Left ventricle myocardium inferior (tissue), 1 donor: ENCODE results near the gene RNU1-4. TPM values are rescaled to one million over a fixed set of nuclear protein-coding genes. Genes with fewer than 3 reads are reported as not detected.
"Not testable (repeated sequence)": the region's sequence is repeated elsewhere in the genome, so short reads cannot be mapped to it uniquely, and the experiment has no call there.

Experiments
- DNase-seq: peaks from one replicate; pipeline ENCODE4 v3.0.0-alpha.2; 2020
- H3K27ac ChIP-seq: fragments of 200-600 bp; replicated peaks from 2 replicates; pipeline ENCODE4 v1.8.0; 2021
- H3K27me3 ChIP-seq: fragments of 200-600 bp; 2 replicates; pipeline ENCODE4 v1.8.0; 2021; ENCODE audit warnings: low read depth
- H3K36me3 ChIP-seq: fragments of 200-600 bp; 2 replicates; pipeline ENCODE4 v1.8.0; 2021
- H3K4me1 ChIP-seq: fragments of 200-600 bp; 2 replicates; pipeline ENCODE4 v1.8.0; 2021
- H3K4me3 ChIP-seq: fragments of 200-600 bp; 2 replicates; pipeline ENCODE4 v1.8.0; 2021; ENCODE audit warnings: mild to moderate bottlenecking, moderate library complexity
- H3K9me3 ChIP-seq: fragments of 200-600 bp; replicated peaks from 2 replicates; pipeline ENCODE4 v1.8.0; 2021
- intact Hi-C: fragments of 100-400 bp; cut with micrococcal nuclease; formaldehyde crosslinking; loops from one replicate; pipeline ENCODE4 v1.11.0; 2022
- total RNA-seq: library from RNA; stranded (reverse); fragmentation: NEBNext Ultra II Directional; extraction: Animal tissue kit (Norgen Biotek cat#: 25700); gene quantifications from one replicate; pipeline ENCODE4 v1.2.1, GENCODE V29; 2021
- TF ChIP-seq, protein P1 (sequence below): fragments of 200-600 bp; IDR thresholded peaks from 2 replicates; pipeline ENCODE4 v1.8.0; 2021; ENCODE audit warnings: antibody characterized with exemption, mild to moderate bottlenecking, borderline replicate concordance
- donor health status: DM: no; HTN: yes; CAD: no; lungs with severe emphysema.

The RNU1-4 gene
- total RNA-seq, 1 donor from 2014 or later, result 6,072 TPM

DNA sequence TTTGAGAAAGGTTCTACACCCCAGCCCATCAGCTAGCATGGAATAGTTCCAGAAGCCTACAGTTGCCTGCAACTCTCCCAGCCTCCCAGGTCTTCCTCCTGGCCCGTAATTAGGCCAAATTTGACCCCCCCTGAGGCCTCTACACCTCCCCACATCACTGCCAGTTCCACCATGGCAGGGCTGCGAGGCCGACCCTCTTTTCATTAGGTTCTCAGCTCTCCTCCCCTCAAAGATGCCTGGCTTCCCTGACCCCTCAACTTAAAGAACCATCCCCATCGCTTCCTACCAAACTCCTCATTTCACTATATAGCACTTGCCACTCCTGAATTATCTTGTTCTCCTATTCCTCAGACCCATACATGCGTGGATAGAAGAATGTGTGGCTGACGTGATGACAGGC is 27.3 kb upstream of the RNU1-4 start:
- DNase-seq, intact Hi-C loops, H3K9me3 ChIP-seq, H3K4me3 ChIP-seq, H3K36me3 ChIP-seq, H3K27ac ChIP-seq, H3K4me1 ChIP-seq: not testable (repeated sequence)
- peaks cover 24% of the 10 kb centered on the region for H3K27me3 ChIP-seq

DNA sequence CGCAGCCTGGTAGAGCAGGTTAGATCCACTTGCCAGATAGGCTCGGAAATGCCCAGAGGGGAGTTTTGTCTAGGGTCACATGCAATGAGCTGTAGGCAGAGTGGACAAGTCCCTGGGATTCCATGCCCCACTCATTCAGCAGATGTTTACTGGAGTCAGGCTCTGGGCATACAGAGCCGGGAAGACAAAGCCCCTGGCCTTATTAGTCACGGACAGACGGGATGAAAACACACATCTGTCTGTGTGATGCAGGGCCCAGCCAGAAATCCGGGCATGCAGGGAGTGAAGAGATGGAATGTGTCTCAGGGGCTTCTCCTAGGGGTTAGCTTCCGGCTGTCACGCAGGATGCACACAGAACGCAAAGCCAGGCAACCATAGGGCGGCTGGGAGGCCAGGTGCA is 26.8 kb upstream of the RNU1-4 start:
- H3K36me3 ChIP-seq, H3K4me1 ChIP-seq, H3K27ac ChIP-seq, intact Hi-C loops, DNase-seq, H3K4me3 ChIP-seq, H3K9me3 ChIP-seq: not testable (repeated sequence)
- peaks cover 26% of the 10 kb centered on the region for H3K27me3 ChIP-seq

DNA sequence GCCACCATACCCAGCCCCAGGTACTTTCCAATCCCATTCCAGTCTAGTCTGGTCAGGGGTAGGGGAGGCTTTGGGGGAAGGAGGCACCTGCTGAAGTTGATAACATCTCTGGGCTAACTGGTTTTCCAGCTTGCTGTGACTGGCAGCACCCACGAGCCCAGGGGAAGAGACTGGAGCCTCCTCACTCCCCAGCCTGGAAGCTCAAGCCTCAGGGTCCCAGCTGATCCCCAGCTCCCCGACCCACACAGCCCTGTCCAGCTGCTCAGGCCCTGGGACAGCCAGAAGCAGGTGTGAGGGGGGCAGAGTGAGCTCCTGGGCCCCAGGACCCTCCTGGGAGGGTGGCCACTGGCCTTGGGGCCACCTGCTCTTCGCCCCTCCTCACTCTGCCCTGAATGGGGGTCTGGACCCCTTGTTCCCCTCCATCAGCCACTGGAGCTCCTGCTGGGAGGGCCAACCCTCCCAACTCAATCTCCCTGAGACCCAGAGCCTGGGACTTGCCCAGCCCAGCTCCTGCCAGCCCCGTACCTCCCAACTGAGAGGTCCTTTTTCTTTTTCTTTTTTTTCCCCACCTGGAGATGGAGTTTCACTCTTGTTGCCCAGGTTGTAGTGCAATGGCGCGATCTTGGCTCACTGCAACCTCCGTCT is 23.5 kb upstream of the RNU1-4 start:
- intact Hi-C loops, result no loop called here

DNA sequence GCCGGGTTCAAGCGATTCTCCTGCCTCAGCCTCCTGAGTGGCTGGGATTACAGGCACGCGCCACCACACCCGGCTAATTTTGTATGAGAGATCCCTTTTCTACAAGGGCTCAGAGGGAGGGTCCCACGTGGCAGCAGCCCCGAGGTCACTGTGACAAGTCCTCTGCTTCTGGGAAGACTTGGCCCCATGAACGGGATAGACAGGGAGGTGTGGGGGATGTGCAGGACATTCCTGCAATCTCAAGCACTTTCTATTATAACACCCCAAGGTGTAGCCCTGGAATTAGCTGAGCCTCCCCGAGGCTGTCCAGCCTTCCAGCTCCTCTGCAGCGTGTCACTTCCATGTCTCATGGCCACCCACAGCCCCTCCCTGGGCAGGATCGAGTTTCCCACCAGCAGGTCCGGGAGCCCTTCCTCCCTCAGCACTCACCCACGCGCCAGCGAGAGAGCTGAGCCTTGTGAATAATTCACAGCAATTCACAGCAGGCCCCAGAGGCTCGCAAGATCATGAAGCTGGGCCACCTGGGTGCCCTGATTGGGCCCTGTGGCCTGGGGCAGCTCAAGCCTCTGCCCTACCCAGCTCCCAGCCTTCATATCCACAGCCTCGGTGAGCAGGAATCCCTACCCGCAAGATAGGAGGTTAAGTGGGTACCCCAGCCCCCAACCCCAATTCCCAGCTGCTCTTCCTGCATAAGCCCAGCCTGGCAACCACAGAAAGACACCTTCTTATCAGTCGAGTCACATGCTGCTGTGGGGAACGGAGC is 22.8 kb upstream of the RNU1-4 start:
- TF ChIP-seq, protein P1, sequence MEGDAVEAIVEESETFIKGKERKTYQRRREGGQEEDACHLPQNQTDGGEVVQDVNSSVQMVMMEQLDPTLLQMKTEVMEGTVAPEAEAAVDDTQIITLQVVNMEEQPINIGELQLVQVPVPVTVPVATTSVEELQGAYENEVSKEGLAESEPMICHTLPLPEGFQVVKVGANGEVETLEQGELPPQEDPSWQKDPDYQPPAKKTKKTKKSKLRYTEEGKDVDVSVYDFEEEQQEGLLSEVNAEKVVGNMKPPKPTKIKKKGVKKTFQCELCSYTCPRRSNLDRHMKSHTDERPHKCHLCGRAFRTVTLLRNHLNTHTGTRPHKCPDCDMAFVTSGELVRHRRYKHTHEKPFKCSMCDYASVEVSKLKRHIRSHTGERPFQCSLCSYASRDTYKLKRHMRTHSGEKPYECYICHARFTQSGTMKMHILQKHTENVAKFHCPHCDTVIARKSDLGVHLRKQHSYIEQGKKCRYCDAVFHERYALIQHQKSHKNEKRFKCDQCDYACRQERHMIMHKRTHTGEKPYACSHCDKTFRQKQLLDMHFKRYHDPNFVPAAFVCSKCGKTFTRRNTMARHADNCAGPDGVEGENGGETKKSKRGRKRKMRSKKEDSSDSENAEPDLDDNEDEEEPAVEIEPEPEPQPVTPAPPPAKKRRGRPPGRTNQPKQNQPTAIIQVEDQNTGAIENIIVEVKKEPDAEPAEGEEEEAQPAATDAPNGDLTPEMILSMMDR, result no peak
- no peaks in the 10 kb centered on the region for H3K36me3 ChIP-seq
- H3K27me3 ChIP-seq, result peaks cover 57% of the 10 kb centered on the region
- intact Hi-C loops, result no loop called here
- no peak for DNase-seq
- peaks cover 9% of the 10 kb centered on the region for H3K4me1 ChIP-seq
- H3K9me3 ChIP-seq, result no peaks in the 10 kb centered on the region
- H3K4me3 ChIP-seq, result no peak overlapping the region
- H3K27ac ChIP-seq, result no peak overlapping the region

More for the DNA sequence above, 23.5 kb upstream of the RNU1-4 start:
- no peak for DNase-seq
- H3K36me3 ChIP-seq, result no peaks in the 10 kb centered on the region
- H3K27me3 ChIP-seq, result peaks cover 57% of the 10 kb centered on the region
- peaks cover 9% of the 10 kb centered on the region for H3K4me1 ChIP-seq
- H3K9me3 ChIP-seq, result no peaks in the 10 kb centered on the region
- H3K4me3 ChIP-seq, result no peak overlapping the region
- H3K27ac ChIP-seq, result no peak overlapping the region
- TF ChIP-seq, protein P1, result no peak

DNA sequence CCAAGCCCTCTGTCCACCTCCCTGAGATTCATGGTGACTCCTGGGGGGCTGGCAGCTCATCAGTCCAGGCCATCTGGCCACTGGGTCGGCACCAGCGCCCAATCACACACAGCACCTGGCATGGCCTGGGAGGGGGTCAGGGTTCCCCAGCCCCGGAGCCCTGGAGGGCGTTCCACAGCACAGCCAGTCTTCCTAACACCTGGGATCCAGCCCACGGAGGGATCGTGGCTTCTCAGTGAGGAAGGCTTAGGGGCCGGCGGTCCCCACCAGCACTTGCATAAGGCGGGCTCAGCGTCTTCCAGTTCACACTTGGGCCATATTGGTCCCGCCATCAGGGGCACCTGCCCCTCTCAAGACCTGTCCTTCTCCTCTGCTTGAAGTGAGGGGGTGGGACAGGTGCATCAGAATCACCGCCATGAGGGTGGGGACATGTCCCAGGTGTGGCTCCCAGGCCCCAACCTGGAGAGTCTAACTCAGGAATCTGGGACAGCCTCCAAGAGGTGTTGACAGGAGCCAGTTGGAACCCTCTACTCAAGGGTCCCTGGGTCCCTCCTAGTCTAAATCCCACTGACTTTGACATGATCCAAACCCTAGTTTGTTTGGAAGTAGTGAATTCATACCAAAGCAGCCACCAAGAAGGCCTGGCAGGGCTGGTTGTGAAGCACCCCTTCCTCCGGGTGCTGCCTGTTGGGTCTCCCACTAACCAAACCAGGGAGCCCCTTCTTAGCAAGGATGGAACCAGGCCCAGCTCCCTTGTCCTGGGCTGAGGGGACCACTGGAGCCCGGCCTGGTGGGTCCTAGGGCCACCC is 22.0 kb upstream of the RNU1-4 start:
- DNase-seq, H3K36me3 ChIP-seq, intact Hi-C loops, H3K4me3 ChIP-seq, H3K9me3 ChIP-seq, H3K27ac ChIP-seq, H3K4me1 ChIP-seq: not testable (repeated sequence)
- peaks cover 57% of the 10 kb centered on the region for H3K27me3 ChIP-seq

DNA sequence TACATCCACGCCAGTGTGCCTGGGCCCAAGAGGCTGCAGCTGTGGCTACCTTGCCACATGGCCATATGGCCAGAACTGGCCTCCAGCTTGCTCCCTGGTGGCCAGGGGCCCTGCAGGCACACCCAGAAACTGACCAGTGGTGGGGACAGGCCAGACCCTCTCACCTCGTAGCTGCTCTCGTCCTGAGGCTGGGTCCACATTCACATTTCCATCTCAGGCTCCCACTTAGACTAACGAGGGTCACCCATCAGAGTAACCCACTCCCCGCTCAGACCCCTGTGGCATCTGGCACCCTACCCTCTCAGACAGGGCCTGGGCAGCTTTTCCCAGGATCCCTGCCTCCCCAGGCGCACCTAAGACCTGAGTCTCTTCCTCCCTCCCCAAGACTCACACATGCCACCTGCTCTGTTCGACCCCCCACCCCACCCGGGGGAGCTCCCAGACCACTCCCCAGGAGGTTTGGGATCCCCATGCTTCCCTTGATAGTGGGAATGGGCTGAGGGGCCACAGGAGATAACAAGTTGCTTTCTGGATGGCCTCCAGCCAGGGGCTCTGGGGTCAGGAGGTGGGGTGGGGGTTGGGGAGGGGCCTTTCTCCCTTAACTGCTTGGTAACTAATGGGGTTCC is 21.3 kb upstream of the RNU1-4 start:
- TF ChIP-seq, protein P1, result no peak
- Histone ChIP-seq H3K36me3 (no peaks in the 10 kb centered on the region), H3K9me3 (no peaks in the 10 kb centered on the region), H3K27me3 (peaks cover 63% of the 10 kb centered on the region), H3K4me1 (peaks cover 9% of the 10 kb centered on the region), H3K4me3 (no peak overlapping the region), H3K27ac (no peak overlapping the region)
- DNase-seq, result no peak
- intact Hi-C loops, result no loop called here
